GM10266 (cell line): ENCODE measurements around the gene SIDT1.

Source experiments
- DNase-seq: peaks from one replicate; pipeline ENCODE4 v3.0.0; 2012; ENCODE audit errors: extremely low spot score
- CTCF ChIP-seq: IDR thresholded peaks from 2 replicates; pipeline ENCODE4 v1.5.1; 2012; ENCODE audit warnings: mild to moderate bottlenecking, low read depth; ENCODE audit not compliant: control insufficient read depth, insufficient read depth; ENCODE audit errors: missing control alignments

SIDT1 gene

DNA sequence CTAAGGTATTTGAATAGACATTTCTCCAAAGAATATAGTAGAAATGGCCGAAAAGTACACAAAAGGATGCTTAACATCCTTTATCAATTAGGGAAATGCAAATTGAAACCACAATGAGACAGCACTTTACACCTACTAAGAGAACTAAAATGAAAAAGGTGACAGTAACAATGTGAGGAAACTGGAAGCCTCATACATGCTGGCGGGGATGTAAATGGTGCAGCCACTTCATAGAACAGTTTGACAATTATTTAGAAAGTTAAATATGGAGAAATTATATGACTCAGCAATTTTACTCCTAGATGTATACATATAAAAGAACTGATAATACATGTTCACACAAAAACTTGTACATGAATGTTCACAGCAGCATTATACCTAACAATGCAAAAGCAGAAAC, 30.8 kb upstream of the SIDT1 start:
- no peak for DNase-seq
- no peak for TF ChIP-seq CTCF

DNA sequence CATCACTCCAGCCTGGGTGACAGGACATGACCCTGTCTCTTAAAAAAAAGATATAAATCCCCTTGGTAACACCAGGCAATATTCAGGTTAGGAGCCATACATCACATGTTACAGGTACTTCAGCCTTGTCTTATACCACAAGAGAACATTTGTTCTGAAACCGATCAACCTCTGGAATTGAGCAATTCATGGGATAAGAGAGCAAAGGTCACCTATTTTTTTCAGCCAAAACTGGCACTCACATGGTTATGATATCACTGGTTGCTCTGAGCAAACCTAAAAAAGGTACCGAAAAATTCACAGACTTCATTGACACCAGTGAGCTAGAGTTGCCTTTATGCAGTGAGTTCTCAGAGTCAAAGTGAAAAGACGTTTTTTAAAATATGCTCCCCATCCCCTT, 26.5 kb upstream of the SIDT1 start:
- DNase-seq: no peak
- TF ChIP-seq CTCF: no peak

DNA sequence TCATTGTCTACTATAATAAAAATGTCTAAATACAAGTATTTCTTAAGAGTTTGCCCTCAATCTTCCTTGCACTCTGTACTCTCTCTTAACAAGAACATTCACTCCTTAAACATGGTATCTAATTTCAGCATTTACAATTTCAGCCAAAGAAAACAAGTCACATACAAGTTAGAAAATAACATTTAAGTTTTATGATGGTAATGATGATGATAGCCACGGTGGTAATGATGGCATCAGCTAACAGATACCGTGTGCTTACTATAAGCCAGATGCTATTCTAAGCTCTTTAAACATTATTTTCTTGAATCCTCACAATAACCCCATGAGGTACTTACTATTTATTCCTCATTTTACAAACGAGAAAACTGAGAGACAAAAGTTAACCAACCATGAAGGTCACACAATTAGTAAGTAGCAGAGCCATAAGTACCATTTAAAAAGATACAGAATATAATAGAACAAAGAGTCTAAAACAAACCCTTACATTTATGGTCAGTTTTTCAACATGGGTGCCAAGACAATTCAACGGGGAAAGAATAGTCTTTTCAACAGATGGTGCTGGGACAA, 24.8 kb upstream of the SIDT1 start:
- no peak for TF ChIP-seq CTCF
- DNase-seq: no peak

- DNase-seq: no peak
- no peak for TF ChIP-seq CTCF
Observed at GRCh38 chr3:113508966-113509365, 23.4 kb upstream of the SIDT1 start.

- DNase-seq: no peak
- TF ChIP-seq CTCF: no peak
Observed at GRCh38 chr3:113514265-113514769, 18.0 kb upstream of the SIDT1 start.

- TF ChIP-seq CTCF: peak; percentile 27
- no peak for DNase-seq
Observed at GRCh38 chr3:113516115-113516505, 16.2 kb upstream of the SIDT1 start.

DNA sequence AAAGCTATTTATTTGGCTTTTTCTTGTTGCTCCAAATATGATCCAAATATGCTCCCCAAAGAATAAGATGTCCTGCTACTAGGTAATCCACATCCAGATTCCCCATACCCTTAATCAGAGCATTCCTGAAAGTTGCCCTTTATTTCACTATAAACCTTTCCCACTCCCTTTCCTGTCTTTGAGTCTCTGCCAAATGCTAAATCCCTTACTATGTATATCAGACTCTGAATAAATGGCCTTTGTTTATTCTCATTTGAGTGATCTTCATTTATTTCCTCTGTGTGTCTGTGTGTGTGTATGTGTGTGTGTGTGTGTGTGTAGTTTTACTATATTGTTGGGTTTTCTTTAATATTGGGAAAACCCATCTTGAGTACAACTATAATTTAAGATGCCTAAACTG, 10.4 kb upstream of the SIDT1 start:
- DNase-seq: no peak
- TF ChIP-seq CTCF: no peak
